ENCODE data around the gene MAGEB2.
"Not testable (repeated sequence)": the region's sequence is repeated elsewhere in the genome, so short reads cannot be mapped to it uniquely, and the experiment has no call there.

MAGEB2 gene, protein sequence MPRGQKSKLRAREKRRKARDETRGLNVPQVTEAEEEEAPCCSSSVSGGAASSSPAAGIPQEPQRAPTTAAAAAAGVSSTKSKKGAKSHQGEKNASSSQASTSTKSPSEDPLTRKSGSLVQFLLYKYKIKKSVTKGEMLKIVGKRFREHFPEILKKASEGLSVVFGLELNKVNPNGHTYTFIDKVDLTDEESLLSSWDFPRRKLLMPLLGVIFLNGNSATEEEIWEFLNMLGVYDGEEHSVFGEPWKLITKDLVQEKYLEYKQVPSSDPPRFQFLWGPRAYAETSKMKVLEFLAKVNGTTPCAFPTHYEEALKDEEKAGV

GRCh38 chrX:30215357-30215843 lies at the start of gene MAGEB2:
Gene MAGEB2 (plus strand): TSS chrX:30215563. CDS start chrX:30218581, 3,018 bp downstream.
- Mint-ChIP-seq H3K4me1 (no peaks in the 10 kb centered on the region), H3K27ac (no peak within 1 kb of the TSS), H3K27me3 (peaks cover 1% of the 10 kb centered on the region), H3K4me3 (no peak within 1 kb of the TSS), H3K9me3 (no peaks in the 10 kb centered on the region), H3K36me3 (no peaks in the 10 kb centered on the region)

DNA sequence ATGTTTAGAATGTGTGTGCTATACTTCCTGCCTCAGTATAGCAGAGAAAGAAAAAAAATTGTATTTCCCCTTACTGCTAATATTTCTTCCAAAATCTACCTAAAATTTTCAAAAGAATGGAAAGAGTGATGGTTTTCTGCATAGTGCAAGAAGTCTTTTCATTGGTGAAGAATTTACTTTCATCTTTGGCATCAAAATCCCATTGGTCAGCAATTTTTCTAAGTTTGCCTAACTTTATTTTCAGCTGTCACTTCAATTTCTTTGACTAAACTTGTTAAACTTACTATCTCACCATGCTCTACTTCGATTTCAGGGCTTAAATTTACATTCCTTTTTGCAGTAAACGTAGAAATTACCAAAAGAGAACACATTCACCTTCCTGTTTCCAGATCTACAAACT lies 44.5 kb upstream of the MAGEB2 start:
- no peaks in the 10 kb centered on the region for H3K4me1 Mint-ChIP-seq
- H3K36me3 Mint-ChIP-seq: no peaks in the 10 kb centered on the region
- no peaks in the 10 kb centered on the region for H3K27me3 Mint-ChIP-seq
- peaks cover 5% of the 10 kb centered on the region for H3K9me3 Mint-ChIP-seq
- no peak overlapping the region for H3K4me3 Mint-ChIP-seq
- no peak overlapping the region for H3K27ac Mint-ChIP-seq

DNA sequence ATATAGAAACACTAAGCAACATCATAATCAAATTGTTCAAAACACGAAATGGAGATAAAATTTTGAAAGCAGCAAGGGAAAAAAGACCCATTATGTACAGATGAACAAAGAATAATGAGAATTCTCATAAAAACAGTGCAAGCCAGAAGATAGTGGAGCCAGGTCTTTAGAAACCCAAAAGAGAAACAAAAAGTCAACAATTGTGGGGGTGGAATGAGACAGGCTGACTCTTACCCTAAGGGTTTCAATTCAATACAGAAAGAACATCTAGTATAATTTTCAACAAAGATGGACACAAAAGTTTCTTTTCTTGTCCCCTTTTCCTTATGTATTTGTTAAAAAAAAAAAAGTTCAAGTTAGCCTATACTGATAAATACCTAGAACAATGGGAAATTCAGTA lies 34.0 kb upstream of the MAGEB2 start:
- no peaks in the 10 kb centered on the region for H3K27me3 Mint-ChIP-seq
- H3K36me3 Mint-ChIP-seq: no peaks in the 10 kb centered on the region
- H3K4me1 Mint-ChIP-seq: no peaks in the 10 kb centered on the region

DNA sequence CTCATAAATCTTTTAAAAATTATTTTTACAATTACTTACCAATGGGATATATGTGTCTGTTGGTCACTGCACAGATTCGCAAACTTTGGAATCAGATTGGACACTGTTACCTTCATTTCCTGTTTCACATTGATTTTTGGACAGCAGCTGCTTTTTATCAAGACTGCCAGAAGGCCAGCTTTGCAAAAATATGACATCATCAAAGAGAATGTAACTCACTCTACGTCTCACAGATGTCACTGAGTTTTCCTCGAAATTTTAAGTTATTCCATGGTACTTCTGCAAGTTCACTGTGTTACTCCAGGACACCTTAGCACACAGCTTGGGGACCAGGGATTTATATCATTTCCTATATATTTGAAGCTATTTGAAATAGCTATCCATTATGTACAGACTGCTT lies 31.8 kb upstream of the MAGEB2 start:
- no peak overlapping the region for H3K4me3 Mint-ChIP-seq
- no peaks in the 10 kb centered on the region for H3K4me1 Mint-ChIP-seq
- no peaks in the 10 kb centered on the region for H3K27me3 Mint-ChIP-seq
- H3K27ac Mint-ChIP-seq: no peak overlapping the region
- H3K36me3 Mint-ChIP-seq: no peaks in the 10 kb centered on the region
- H3K9me3 Mint-ChIP-seq: no peaks in the 10 kb centered on the region

More for the DNA sequence above, 34.0 kb upstream of the MAGEB2 start:
- no peak overlapping the region for H3K4me3 Mint-ChIP-seq
- no peaks in the 10 kb centered on the region for H3K9me3 Mint-ChIP-seq
- no peak overlapping the region for H3K27ac Mint-ChIP-seq

GRCh38 chrX:30190426-30190825 lies 24.9 kb upstream of the MAGEB2 start:
- H3K4me3 Mint-ChIP-seq: no peak overlapping the region
- no peak overlapping the region for H3K27ac Mint-ChIP-seq
- H3K9me3 Mint-ChIP-seq: no peaks in the 10 kb centered on the region
- no peaks in the 10 kb centered on the region for H3K4me1 Mint-ChIP-seq
- H3K36me3 Mint-ChIP-seq: no peaks in the 10 kb centered on the region
- H3K27me3 Mint-ChIP-seq: no peaks in the 10 kb centered on the region

DNA sequence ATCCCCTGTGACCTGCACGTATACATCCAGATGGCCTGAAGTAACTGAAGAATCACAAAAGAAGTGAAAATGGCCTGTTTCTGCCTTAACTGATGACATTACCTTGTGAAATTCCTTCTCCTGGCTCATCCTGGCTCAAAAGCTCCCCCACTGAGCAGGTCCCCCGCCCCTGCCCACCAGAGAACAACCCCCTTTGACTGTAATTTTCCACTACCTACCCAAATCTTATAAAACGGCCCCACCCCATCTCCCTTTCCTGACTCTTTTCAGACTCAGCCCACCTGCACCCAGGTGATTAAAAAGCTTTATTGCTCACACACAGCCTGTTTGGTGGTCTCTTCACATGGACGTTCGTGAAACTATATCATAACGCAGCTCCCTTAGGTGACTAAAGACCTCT lies 21.5 kb upstream of the MAGEB2 start:
- not testable (repeated sequence) for H3K9me3 Mint-ChIP-seq, H3K4me3 Mint-ChIP-seq, H3K27ac Mint-ChIP-seq, H3K36me3 Mint-ChIP-seq, H3K27me3 Mint-ChIP-seq, H3K4me1 Mint-ChIP-seq

DNA sequence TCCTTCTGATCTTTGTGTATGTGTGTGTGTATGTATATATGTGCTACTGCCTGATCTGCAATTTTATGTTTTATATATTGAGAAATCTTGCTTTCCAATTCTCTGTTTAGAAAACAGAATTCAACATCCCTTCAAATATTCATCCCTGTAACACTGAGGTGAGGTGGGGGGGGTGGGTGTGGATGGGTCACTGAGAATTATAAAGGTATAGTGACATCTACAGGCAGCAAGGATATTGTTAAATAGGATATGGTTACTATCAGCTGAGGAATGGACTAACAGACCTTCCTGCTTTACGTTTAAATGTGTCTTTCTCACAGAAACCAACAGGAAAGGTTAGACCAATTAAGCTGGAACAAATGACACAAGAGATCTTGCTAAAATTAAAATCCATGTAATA lies 19.0 kb upstream of the MAGEB2 start:
- Mint-ChIP-seq H3K27me3 (no peaks in the 10 kb centered on the region), H3K36me3 (no peaks in the 10 kb centered on the region), H3K9me3 (no peaks in the 10 kb centered on the region), H3K27ac (no peak overlapping the region), H3K4me1 (no peaks in the 10 kb centered on the region), H3K4me3 (no peak overlapping the region)

DNA sequence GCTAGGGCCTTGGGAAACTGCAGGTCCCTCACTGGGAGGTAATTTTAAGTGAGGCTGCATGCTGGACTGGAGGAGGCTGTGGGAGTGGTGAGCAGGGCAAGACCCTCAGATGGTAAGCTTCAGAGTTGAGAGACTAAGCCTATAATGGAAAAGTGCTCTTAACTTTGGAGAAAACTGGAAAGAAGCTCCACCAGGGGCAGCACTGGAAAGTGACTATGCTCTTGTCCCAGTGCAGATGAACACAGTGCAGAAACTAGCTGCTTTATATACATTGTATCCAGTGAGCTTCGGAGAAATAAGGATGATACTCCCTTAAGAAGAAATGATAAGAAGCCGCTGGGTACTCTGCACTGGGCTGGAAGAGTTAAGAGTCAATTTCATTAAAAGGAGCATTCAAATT lies 3.2 kb upstream of the MAGEB2 start:
- peaks cover 1% of the 10 kb centered on the region for H3K27me3 Mint-ChIP-seq
- no peak overlapping the region for H3K4me3 Mint-ChIP-seq
- H3K27ac Mint-ChIP-seq: no peak overlapping the region
- no peaks in the 10 kb centered on the region for H3K9me3 Mint-ChIP-seq
- no peaks in the 10 kb centered on the region for H3K36me3 Mint-ChIP-seq
- H3K4me1 Mint-ChIP-seq: no peaks in the 10 kb centered on the region

DNA sequence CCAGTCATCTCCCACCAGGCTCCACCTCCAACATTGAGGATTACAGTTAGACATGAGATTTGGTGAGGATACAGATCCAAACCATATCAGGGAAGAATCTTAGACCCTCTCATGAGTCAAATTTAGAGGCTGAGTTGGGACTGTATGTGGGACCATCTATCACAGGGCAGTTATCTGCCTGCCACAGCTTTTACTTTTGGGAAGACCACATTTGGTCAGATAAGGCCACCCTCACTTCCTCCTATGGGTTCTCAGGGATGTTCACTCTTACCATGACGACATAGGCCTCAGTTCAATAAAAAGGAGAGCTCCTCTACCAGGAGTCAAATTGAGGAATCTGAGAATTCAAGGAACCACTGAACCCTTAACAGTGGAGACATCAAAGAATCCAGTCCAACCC lies 2.1 kb downstream of the MAGEB2 start:
- no peaks in the 10 kb centered on the region for H3K4me1 Mint-ChIP-seq
- no peak overlapping the region for H3K4me3 Mint-ChIP-seq
- H3K9me3 Mint-ChIP-seq: no peaks in the 10 kb centered on the region
- H3K36me3 Mint-ChIP-seq: no peaks in the 10 kb centered on the region
- no peaks in the 10 kb centered on the region for H3K27me3 Mint-ChIP-seq
- no peak overlapping the region for H3K27ac Mint-ChIP-seq

DNA sequence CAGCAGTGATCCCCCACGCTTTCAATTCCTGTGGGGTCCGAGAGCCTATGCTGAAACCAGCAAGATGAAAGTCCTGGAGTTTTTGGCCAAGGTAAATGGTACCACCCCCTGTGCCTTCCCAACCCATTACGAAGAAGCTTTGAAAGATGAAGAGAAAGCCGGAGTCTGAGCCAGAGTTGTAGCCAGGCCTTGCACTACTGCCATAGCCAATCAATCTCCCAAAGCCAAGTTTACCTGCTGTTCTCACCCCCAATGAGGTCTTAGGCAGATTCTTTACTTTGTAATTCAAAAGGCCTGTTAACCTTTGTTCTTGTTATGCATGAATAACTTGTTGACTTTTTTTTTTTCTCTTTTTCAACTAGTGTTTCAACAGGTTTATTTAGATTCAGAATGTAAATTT lies 4.0 kb downstream of the MAGEB2 start:
- Mint-ChIP-seq H3K4me3 (no peak overlapping the region), H3K27ac (no peak overlapping the region), H3K9me3 (no peaks in the 10 kb centered on the region), H3K36me3 (no peaks in the 10 kb centered on the region), H3K4me1 (no peaks in the 10 kb centered on the region), H3K27me3 (no peaks in the 10 kb centered on the region)

DNA sequence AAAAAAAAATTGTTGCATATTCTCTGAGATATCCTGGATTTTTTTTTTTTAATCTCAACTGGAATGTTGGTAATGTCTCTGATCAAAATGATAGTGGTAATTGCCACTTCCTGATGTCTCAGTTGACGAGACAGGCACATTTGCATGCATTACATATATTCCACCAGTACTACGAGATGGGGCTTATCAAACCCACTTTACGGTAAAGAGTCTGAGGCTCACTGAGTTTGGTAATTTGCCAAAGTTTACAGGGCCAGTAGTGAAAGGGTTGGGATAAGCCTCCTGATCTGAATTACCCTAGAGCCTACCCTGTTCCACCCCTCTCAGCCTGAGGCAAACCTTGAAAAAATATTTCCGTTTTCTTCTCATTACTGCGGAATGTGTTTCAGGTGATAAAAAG lies 5.3 kb downstream of the MAGEB2 start:
- no peak overlapping the region for H3K27ac Mint-ChIP-seq
- H3K4me3 Mint-ChIP-seq: no peak overlapping the region
- no peaks in the 10 kb centered on the region for H3K36me3 Mint-ChIP-seq
- H3K9me3 Mint-ChIP-seq: no peaks in the 10 kb centered on the region
- no peaks in the 10 kb centered on the region for H3K4me1 Mint-ChIP-seq
- no peaks in the 10 kb centered on the region for H3K27me3 Mint-ChIP-seq

DNA sequence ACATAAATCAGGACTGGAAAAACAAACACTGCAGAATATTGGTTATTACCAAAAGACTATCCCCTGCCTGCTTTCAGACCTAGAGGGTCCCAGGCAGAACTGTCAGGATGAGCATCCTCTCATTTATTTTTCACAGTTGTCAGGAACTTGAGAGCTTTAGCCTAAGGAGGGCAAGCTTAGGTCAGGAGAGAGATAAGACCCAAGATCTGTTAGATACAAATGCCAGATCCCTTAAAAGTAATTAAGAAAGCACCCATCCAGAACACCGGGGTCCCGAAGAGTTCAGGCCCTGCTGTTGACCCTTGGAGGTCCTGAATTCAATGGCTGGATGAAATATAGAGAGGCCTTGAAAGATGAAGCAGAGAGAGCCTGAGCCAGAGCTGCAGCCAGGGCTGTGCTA lies 9.2 kb downstream of the MAGEB2 start:
- Mint-ChIP-seq H3K27ac (no peak overlapping the region), H3K36me3 (no peaks in the 10 kb centered on the region), H3K4me1 (no peaks in the 10 kb centered on the region), H3K9me3 (no peaks in the 10 kb centered on the region), H3K27me3 (no peaks in the 10 kb centered on the region), H3K4me3 (no peak overlapping the region)

GRCh38 chrX:30228526-30228925 lies 13.2 kb downstream of the MAGEB2 start:
- Mint-ChIP-seq H3K36me3 (no peaks in the 10 kb centered on the region), H3K4me3 (no peak overlapping the region), H3K9me3 (no peaks in the 10 kb centered on the region), H3K27me3 (no peaks in the 10 kb centered on the region), H3K27ac (no peak overlapping the region), H3K4me1 (no peaks in the 10 kb centered on the region)

- Mint-ChIP-seq H3K9me3 (no peaks in the 10 kb centered on the region), H3K36me3 (no peaks in the 10 kb centered on the region), H3K4me1 (no peaks in the 10 kb centered on the region), H3K4me3 (no peak within 1 kb of the TSS), H3K27ac (no peak within 1 kb of the TSS), H3K27me3 (no peaks in the 10 kb centered on the region)
Measured at GRCh38 chrX:30230395-30230794, 15.0 kb downstream of the MAGEB2 start, which contains the start of gene MAGEB3. Gene MAGEB3 (plus strand): TSS chrX:30230657. CDS start chrX:30235925, 5,268 bp downstream.

- Mint-ChIP-seq H3K27me3 (no peaks in the 10 kb centered on the region), H3K9me3 (no peaks in the 10 kb centered on the region), H3K27ac (no peak within 1 kb of the TSS), H3K4me3 (no peak within 1 kb of the TSS), H3K4me1 (no peaks in the 10 kb centered on the region), H3K36me3 (no peaks in the 10 kb centered on the region)
Measured at GRCh38 chrX:30241724-30242415, 26.5 kb downstream of the MAGEB2 start, which contains the start of gene MAGEB4. Gene MAGEB4 (plus strand): TSS chrX:30242000. CDS start chrX:30242136, 136 bp downstream.

DNA sequence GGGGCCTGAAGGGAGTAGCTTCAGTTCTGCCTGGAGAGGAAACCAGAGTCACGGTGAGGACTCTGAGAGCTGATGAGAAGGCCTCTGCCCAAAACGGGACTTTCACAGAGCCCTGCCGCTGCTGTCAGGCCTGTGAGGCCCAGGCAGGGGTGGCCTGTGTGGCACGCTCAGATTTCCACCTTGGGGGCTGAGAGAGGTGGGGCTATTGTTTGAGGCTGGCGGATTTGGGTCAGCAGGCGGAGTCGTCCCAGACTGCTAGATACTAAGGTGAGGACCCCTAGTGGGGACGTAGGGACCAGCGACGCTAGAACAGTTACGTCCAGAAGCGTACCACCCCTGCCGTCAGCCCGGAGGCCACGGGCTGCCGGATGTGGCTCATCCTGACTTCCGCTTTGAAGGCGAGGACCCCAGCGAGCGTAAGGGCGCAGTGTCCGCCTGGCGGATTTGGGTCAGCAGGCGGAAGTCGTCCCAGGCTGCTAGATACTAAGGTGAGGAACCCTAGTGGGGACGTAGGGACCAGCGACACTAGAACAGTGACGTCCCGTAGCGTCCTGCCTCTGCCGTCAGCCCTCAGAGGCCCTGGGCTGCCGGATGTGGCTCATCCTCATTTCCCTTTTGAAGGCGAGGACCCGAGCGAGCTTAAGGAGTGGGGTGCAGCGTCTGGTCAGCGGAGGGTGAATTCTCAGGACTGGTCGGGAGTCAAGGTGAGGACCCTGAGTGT lies 31.6 kb downstream of the MAGEB2 start, which contains the start of gene MAGEB1:
MAGEB1 (plus strand) TSS at position 378 of the 721 bp plus-strand sequence. CDS start 3,348 bp downstream, outside the sequence.
- H3K27ac Mint-ChIP-seq: no peak within 1 kb of the TSS
- H3K4me1 Mint-ChIP-seq: no peaks in the 10 kb centered on the region
- no peaks in the 10 kb centered on the region for H3K27me3 Mint-ChIP-seq
- H3K36me3 Mint-ChIP-seq: no peaks in the 10 kb centered on the region
- no peaks in the 10 kb centered on the region for H3K9me3 Mint-ChIP-seq
- no peak within 1 kb of the TSS for H3K4me3 Mint-ChIP-seq

All from activated naive CD4-positive, alpha-beta T cell treated with anti-CD3 and anti-CD28 coated beads, Interleukin-2, amount 50 U/mL, for 24 hours (primary cell).